Esophagus squamous epithelium (tissue), 5 donors: Measurements from ENCODE around the gene CYTL1. TPM values are rescaled to one million over a fixed set of nuclear protein-coding genes. Genes with fewer than 3 reads are reported as not detected.

Source experiments
- DNase-seq: peaks from one replicate; lab custom pipeline; 2025; lab: John Stamatoyannopoulos, UW
- H3K27ac ChIP-seq, 4 donors: fragments of 200-600 bp; sonication (generic); one replicate each; pipeline ENCODE4 v1.5.1; 2016 to 2019; ENCODE audit warnings: mild to moderate bottlenecking in 1 of 4
- H3K27me3 ChIP-seq, 4 donors: fragments of 200-600 bp; sonication (generic); 1 replicate in 3 of 4; 2 replicates in 1 of 4; pipeline versions ENCODE4 v1.5.1 to v1.6.0; 2017 to 2021; ENCODE audit warnings: antibody characterized with exemption in 1 of 4
- H3K36me3 ChIP-seq, 3 donors: fragments of 200-600 bp; sonication (generic); one replicate each; pipeline ENCODE4 v1.5.1; 2016 to 2019
- H3K4me1 ChIP-seq, 3 donors: fragments of 200-600 bp; sonication (generic); one replicate each; pipeline ENCODE4 v1.5.1; 2017 to 2019
- H3K4me3 ChIP-seq, 4 donors: fragments of 200-600 bp; sonication (generic); 1 replicate in 3 of 4; 2 replicates in 1 of 4; pipeline ENCODE4 v1.5.1; 2016 to 2019; ENCODE audit warnings: mild to moderate bottlenecking in 2 of 4, moderate library complexity in 1 of 4
- H3K9me3 ChIP-seq, 3 donors: fragments of 200-600 bp; sonication (generic); one replicate each; pipeline ENCODE4 v1.5.1; 2016 to 2019
- POLR2A ChIP-seq, 4 donors: fragments of 450-650 bp; IDR thresholded peaks; one replicate each; pipeline ENCODE4 v1.6.1; 2017; ENCODE audit warnings: antibody characterized with exemption in 4 of 4, mild to moderate bottlenecking in 4 of 4, moderate library complexity in 3 of 4
- WGBS, 2 donors: methylation state at CpG; one replicate each; pipeline ENCODE4 v1.1.5; 2018; 5-methylcytosine and 5-hydroxymethylcytosine counted together
- intact Hi-C: fragments of 100-400 bp; cut with DNase I; formaldehyde crosslinking; loops from one replicate; pipeline ENCODE4 v1.15.0; 2022
- total RNA-seq, 4 donors: library from RNA; depleted of rRNA; stranded (reverse); fragments of >200 nt; gene quantifications; one replicate each; pipeline ENCODE4 v1.1.0, GENCODE V29; 2016
- TF ChIP-seq, protein P1 (sequence below), 6 experiments: fragments of 450-650 bp in 4 of 6; fragments of 200-600 bp in 2 of 6; sonication (generic) in 2 of 6; IDR thresholded peaks; one replicate each; pipeline ENCODE4 v1.5.1; 2016 to 2019; ENCODE audit warnings: antibody characterized with exemption in 6 of 6, mild to moderate bottlenecking in 4 of 6, moderate library complexity in 4 of 6
- donor health status: DM: yes; HTN: yes; CAD: no.

The CYTL1 gene
- total RNA-seq, 4 donors from 2014 or later: 1.0 to 2.5 TPM; not detected in 2

DNA sequence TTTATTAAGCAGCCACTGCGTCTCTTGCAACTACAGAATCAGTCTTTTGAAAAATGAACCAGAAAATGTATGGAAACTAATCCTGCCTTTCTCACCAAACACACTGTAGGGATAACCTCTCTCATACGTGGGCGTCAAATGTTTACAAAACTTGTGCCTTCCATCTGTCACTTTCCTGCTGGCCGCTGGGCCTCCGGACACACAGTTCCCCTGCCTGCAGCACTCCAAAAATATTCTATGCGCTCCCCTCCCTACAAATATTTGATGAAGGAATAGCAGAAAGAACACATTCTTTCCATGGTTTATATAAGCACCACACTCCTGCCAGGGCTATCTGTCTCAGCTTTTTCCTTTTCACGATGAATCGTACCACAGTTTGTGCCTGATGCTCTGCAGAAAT, 14.9 kb upstream of the CYTL1 start:
- TF ChIP-seq, protein P1, sequence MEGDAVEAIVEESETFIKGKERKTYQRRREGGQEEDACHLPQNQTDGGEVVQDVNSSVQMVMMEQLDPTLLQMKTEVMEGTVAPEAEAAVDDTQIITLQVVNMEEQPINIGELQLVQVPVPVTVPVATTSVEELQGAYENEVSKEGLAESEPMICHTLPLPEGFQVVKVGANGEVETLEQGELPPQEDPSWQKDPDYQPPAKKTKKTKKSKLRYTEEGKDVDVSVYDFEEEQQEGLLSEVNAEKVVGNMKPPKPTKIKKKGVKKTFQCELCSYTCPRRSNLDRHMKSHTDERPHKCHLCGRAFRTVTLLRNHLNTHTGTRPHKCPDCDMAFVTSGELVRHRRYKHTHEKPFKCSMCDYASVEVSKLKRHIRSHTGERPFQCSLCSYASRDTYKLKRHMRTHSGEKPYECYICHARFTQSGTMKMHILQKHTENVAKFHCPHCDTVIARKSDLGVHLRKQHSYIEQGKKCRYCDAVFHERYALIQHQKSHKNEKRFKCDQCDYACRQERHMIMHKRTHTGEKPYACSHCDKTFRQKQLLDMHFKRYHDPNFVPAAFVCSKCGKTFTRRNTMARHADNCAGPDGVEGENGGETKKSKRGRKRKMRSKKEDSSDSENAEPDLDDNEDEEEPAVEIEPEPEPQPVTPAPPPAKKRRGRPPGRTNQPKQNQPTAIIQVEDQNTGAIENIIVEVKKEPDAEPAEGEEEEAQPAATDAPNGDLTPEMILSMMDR (IDR thresholded peaks at IDR 0.05): no peak
- TF ChIP-seq POLR2A (IDR thresholded peaks at IDR 0.05): no peak
- Histone ChIP-seq H3K9me3 (no peaks in the 10 kb centered on the region), H3K4me3 (no peak overlapping the region), H3K4me1 (peaks cover 4 to 34% (median 19%) of the 10 kb centered on the region in 3 donors), H3K36me3 (no peaks in the 10 kb centered on the region), H3K27me3 (no peaks in the 10 kb centered on the region), H3K27ac (peak overlapping the region in 2 of 4 donors; percentile 53 to 67)
- WGBS, 2 donors: 39 to 41% methylated on average over 8 of the region's 8 CpGs
- DNase-seq: no peak
- intact Hi-C loops: no loop called here

DNA sequence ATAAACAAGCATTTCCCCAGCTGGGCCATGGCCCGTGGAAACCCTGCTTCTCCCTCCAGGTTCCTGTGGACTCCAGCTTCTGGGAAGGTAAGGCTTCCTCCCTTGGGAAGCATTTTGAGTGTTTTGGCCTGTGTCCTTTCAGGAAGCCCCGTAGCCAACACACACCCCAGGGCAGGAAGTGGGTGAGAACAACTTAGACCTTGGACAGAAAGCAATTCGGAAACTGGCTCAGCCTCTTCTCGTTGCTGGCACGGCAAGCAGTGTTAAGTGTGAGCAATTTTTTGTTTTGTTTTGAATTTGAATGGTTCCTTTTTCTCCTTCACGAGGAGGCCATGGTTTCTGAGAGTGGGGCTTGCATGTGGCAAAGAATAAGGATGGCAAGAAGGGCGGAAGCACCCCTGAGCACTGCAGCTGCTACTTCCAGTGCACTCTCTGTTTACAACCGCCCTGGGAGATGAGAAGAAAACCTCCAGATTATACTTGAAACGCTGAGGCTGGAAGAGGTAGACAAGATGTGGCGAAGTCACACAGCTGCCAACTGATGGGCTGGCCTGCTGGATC, 14.1 kb upstream of the CYTL1 start:
- intact Hi-C loops: no loop called here
- WGBS, 2 donors: 25 to 56% methylated on average over 5 to 10 of the region's 10 CpGs
- peaks cover 4 to 33% (median 19%) of the 10 kb centered on the region in 3 donors for H3K4me1 ChIP-seq
- no peak for DNase-seq
- peak overlapping the region in 3 of 4 donors; percentile 24 to 67 (median 53) for H3K27ac ChIP-seq
- no peak overlapping the region for H3K4me3 ChIP-seq
- no peaks in the 10 kb centered on the region for H3K27me3 ChIP-seq
- H3K9me3 ChIP-seq: no peaks in the 10 kb centered on the region
- H3K36me3 ChIP-seq: no peaks in the 10 kb centered on the region
- no peak for TF ChIP-seq POLR2A (IDR thresholded peaks at IDR 0.05)

DNA sequence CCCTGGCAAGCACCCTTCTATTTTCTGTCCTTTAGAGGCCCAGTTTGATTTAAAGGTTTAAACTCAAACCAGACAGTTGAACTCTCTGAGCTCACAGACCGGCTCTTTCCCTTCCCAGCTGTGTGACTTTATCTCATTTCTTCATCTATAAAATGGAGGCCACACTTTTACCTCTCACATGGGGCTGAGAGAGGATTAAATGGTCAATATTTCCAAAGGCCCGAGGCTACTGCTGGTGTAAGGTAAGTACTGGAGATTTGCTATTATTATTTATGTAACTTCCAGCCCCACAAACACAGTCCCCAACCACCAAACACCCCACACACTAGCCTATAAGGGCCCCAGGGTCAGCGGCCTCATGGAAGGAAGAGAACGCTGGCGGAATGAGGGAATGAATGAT, 13.6 kb upstream of the CYTL1 start:
- 56 to 75% methylated on average over 5 of the region's 5 CpGs for WGBS, 2 donors
- Histone ChIP-seq H3K27ac (peak overlapping the region in 3 of 4 donors; percentile 24 to 67 (median 53)), H3K9me3 (no peaks in the 10 kb centered on the region)

DNA sequence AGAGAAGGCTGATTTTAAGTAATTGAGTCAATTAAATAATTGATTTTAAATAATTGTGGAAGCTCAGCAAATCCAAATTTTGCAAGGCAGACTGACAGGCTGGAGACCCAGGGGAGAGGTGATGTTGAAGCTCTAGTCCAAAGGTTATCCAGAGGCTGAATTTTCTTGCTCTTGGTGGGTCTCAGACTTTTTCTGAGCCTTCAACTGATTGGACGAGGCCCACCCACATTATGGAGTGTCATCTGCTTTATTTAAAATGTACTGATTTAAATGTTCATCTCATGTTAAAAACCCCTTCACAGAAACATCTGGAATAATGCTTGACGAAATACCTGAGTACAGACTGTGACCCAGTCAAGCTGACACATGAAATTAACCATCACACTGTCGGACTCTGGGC, 11.7 kb upstream of the CYTL1 start:
- Histone ChIP-seq H3K4me1 (peaks cover under 1 to 26% (median 19%) of the 10 kb centered on the region in 3 donors), H3K27ac (no peak overlapping the region), H3K4me3 (no peak overlapping the region), H3K27me3 (no peaks in the 10 kb centered on the region), H3K36me3 (no peaks in the 10 kb centered on the region), H3K9me3 (no peaks in the 10 kb centered on the region)
- intact Hi-C loops: no loop called here
- 82 to 86% methylated on average over 3 of the region's 3 CpGs for WGBS, 2 donors
- TF ChIP-seq, protein P1 (IDR thresholded peaks at IDR 0.05): no peak
- no peak for TF ChIP-seq POLR2A (IDR thresholded peaks at IDR 0.05)
- DNase-seq: no peak

More for the DNA sequence above, 13.6 kb upstream of the CYTL1 start:
- TF ChIP-seq, protein P1 (IDR thresholded peaks at IDR 0.05): no peak
- no peak for TF ChIP-seq POLR2A (IDR thresholded peaks at IDR 0.05)
- Histone ChIP-seq H3K27me3 (no peaks in the 10 kb centered on the region), H3K36me3 (no peaks in the 10 kb centered on the region), H3K4me3 (no peak overlapping the region), H3K4me1 (peaks cover 4 to 28% (median 19%) of the 10 kb centered on the region in 3 donors)
- DNase-seq: no peak
- intact Hi-C loops: no loop called here

DNA sequence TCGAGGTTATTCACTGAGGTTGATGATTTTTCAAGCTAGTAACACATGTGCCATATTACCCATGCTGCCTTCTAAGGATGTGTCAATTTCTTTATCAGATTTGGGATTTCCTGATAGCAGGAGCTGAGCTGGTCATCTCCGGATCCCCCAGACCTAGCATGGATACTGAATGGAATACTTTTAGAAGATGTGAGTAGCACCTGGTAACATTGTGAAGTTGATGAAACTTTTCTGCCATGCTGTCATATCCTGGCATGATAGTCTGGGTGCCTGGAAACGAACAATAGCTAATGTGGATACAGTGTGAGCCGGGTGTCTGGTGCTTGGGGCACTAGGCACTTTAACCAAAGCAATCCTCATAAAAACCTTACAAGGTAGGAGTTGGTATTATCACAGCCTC, 11.0 kb upstream of the CYTL1 start:
- TF ChIP-seq POLR2A (IDR thresholded peaks at IDR 0.05): no peak
- TF ChIP-seq, protein P1 (IDR thresholded peaks at IDR 0.05): no peak
- intact Hi-C loops: no loop called here
- H3K27ac ChIP-seq: no peak overlapping the region
- WGBS, 2 donors: 57 to 61% methylated on average over 4 of the region's 4 CpGs
- H3K27me3 ChIP-seq: no peaks in the 10 kb centered on the region
- H3K9me3 ChIP-seq: no peaks in the 10 kb centered on the region
- H3K4me3 ChIP-seq: no peak overlapping the region
- H3K4me1 ChIP-seq: peaks cover 0 to 23% (median 19%) of the 10 kb centered on the region in 3 donors
- no peak for DNase-seq
- H3K36me3 ChIP-seq: no peaks in the 10 kb centered on the region
